ENCODE results near the gene PWWP3B.
"Not testable (repeated sequence)": the region's sequence is repeated elsewhere in the genome, so short reads cannot be mapped to it uniquely, and the experiment has no call there.

GRCh38 chrX:106183685-106184084 lies 15.6 kb downstream of the PWWP3B start:
- TF ChIP-seq, protein P1, sequence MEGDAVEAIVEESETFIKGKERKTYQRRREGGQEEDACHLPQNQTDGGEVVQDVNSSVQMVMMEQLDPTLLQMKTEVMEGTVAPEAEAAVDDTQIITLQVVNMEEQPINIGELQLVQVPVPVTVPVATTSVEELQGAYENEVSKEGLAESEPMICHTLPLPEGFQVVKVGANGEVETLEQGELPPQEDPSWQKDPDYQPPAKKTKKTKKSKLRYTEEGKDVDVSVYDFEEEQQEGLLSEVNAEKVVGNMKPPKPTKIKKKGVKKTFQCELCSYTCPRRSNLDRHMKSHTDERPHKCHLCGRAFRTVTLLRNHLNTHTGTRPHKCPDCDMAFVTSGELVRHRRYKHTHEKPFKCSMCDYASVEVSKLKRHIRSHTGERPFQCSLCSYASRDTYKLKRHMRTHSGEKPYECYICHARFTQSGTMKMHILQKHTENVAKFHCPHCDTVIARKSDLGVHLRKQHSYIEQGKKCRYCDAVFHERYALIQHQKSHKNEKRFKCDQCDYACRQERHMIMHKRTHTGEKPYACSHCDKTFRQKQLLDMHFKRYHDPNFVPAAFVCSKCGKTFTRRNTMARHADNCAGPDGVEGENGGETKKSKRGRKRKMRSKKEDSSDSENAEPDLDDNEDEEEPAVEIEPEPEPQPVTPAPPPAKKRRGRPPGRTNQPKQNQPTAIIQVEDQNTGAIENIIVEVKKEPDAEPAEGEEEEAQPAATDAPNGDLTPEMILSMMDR (IDR thresholded peaks at IDR 0.05) = not testable (repeated sequence)
- not testable (repeated sequence) for TF ChIP-seq POLR2A (IDR thresholded peaks at IDR 0.05)
